ENCODE results near the gene KRT33A. TPM values are rescaled to one million over a fixed set of nuclear protein-coding genes. Genes with fewer than 3 reads are reported as not detected.
"Not testable (repeated sequence)": the region's sequence is repeated elsewhere in the genome, so short reads cannot be mapped to it uniquely, and the experiment has no call there.

The KRT33A gene
- total and polyA plus RNA-seq, 7 experiments from 2014 or later, result not detected

DNA sequence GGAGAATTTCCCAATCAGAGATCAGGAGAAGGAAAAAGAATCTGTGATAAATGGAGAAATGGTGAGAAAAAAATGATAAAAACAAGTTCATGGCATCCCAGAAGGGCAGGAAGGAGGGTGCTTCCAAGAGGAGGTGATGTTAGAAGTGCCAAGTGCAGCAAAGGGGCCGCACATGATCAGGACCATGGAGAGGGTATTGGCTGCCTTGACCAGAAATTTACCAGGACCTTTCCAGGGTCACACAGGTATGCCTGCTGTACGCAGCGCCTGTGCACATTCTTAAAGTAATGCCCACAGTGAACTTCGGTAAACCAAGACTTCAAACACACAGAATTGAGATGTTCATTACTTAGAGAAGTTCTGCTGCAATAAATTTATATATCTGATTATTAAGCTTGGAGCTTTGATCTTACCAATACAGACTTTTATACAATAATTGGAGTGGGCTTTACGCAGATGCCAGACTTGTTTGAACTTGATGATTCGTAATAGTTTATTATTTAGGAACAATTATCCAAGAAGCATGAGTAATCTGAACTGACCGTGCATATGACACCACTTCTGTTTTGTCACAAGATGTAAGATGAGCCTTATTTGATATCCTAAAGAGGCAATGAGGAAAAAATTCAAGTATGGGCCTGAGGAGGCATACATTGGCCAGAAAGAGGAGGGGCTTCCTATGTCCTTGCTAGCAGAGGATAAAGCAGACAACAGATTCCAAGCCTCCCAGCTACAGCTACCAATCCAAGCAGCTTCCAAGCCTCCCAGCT, 2.2 kb upstream of the KRT33A start:
- POLR2A ChIA-PET, result interaction anchor here (1.2 kb wide), 2 partner anchors 11 to 15 kb away, joined by 3 read pairs; no protein-coding TSS in a partner anchor

DNA sequence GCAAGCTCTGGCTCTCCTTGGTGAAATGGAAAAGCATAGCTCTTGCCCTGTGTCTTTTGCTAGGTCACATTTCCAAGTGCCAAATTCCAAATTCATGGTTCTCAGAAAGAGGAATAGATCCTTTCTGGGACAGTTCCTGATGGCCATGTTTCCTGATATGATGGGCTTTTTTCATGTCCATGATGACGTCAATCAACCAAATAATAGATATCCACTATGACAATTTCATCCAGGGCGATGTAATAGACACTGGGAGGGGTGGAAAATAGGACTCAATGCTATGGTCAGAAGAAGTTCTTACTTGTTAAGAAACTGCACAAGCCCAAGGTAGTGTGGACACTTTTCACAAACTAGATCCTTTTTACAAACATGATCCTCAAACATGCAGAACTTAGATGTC, 549 bp upstream of the KRT33A start:
- peaks cover 0 to 10% of the 10 kb centered on the region in 2 donors for H3K4me1 ChIP-seq (ENCODE audit: control insufficient read depth in 2 of 2, insufficient read depth in 2 of 2, low read length in 2 of 2)
- no peak overlapping the region for H3K4me3 ChIP-seq (ENCODE audit: low read length)
- Mint-ChIP-seq H3K4me1 (peaks cover 4 to 28% (median 16%) of the 10 kb centered on the region in 7 donors), H3K36me3 (peaks cover 0 to 4% (median 0%) of the 10 kb centered on the region in 5 donors), H3K27me3 (peaks cover 0 to 30% (median 0%) of the 10 kb centered on the region in 5 donors), H3K9me3 (peaks cover 0 to 8% (median 2%) of the 10 kb centered on the region in 11 donors), H3K4me3 (peak overlapping the region in 1 of 10 donors; percentile 9), H3K27ac (peak overlapping the region in 1 of 9 donors; percentile 16)
- ATAC-seq, result no peak
- CTCF ChIA-PET, result interaction anchor here (0.6 to 1.3 kb wide), 2 partner anchors 29 to 297 kb away, joined by 3 to 6 read pairs; no protein-coding TSS in a partner anchor
- no peak for DNase-seq
- POLR2A ChIA-PET, result interaction anchor here (1.2 to 2.3 kb wide), 2 partner anchors 10 to 14 kb away, joined by 3 to 10 read pairs; no protein-coding TSS in a partner anchor
- no peak overlapping the region for H3K27ac ChIP-seq (ENCODE audit: low read depth, low read length)
- no peaks in the 10 kb centered on the region for H3K36me3 ChIP-seq (ENCODE audit: control insufficient read depth in 2 of 3, insufficient read depth in 3 of 3, low read length in 3 of 3)
- no peaks in the 10 kb centered on the region for H3K9me3 ChIP-seq (ENCODE audit: control insufficient read depth in 2 of 3, low read length in 3 of 3)
- no peaks in the 10 kb centered on the region for H3K27me3 ChIP-seq (ENCODE audit: control insufficient read depth in 2 of 2, insufficient read depth in 2 of 2, low read length in 2 of 2)
- intact Hi-C loops (cut with micrococcal nuclease), result no loop called here

More for the DNA sequence above, 2.2 kb upstream of the KRT33A start:
- Histone ChIP-seq H3K27ac (ENCODE audit: low read depth, low read length) (no peak overlapping the region), H3K36me3 (ENCODE audit: control insufficient read depth in 2 of 3, insufficient read depth in 3 of 3, low read length in 3 of 3) (no peaks in the 10 kb centered on the region), H3K27me3 (ENCODE audit: control insufficient read depth in 2 of 2, insufficient read depth in 2 of 2, low read length in 2 of 2) (no peaks in the 10 kb centered on the region), H3K4me3 (ENCODE audit: low read length) (no peak overlapping the region), H3K4me1 (ENCODE audit: control insufficient read depth in 2 of 2, insufficient read depth in 2 of 2, low read length in 2 of 2) (peaks cover 0 to 10% of the 10 kb centered on the region in 2 donors), H3K9me3 (ENCODE audit: control insufficient read depth in 2 of 3, low read length in 3 of 3) (no peaks in the 10 kb centered on the region)
- DNase-seq, result no peak
- CTCF ChIA-PET, result interaction anchor here (1.4 kb wide), 1 partner anchor 12 kb away, joined by 3 read pairs; no protein-coding TSS in a partner anchor
- Mint-ChIP-seq H3K9me3 (peaks cover 0 to 8% (median 5%) of the 10 kb centered on the region in 11 donors), H3K4me3 (no peak overlapping the region), H3K27me3 (peaks cover 0 to 38% (median 0%) of the 10 kb centered on the region in 5 donors), H3K36me3 (peaks cover 0 to 7% (median 0%) of the 10 kb centered on the region in 5 donors), H3K4me1 (peaks cover 4 to 27% (median 16%) of the 10 kb centered on the region in 7 donors), H3K27ac (peak overlapping the region in 2 of 9 donors; percentile 4 to 13)
- intact Hi-C loops (cut with micrococcal nuclease), result no loop called here
- no peak for ATAC-seq

DNA sequence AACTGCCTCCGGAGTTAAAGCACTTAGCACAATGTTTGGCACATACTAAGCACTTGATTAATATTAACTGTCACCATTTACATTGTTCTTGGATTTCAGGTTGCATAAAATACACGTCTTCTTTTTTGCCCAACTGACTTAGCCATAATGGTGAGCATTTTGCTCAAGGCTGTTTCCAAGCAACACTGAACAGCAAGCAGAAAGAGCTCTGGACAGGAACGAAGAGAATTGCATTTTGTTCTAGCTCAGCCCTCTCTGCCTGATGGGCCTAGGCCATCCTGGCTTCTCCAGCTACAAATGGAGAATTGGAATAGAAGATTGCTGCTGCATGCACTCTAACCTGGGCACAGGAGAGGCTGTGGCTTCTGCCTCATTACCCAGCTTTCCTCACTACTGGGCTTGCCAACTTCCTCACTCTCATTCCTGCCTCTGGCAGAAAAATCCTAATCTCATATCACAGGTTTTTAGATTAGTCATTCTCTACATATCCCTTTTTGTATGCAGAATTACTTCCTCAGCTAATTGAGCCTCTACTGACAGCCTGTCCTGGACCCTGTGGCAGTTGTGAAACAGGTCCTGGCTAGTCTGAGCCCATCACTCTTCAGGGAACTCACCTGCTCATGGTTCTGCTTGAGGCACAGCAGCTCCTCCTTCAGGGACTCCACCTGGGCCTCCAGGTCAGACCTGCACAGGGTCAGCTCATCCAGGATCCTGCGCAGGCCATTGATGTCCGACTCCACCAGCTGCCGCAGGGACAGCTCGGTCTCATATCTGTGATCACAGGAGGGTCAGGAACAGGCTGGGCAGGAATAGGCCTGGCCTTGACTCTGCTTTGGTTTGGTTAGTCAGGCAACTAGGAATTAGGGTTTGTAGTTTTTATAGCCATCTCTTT, 2.5 kb downstream of the KRT33A start:
- Mint-ChIP-seq H3K4me3 (no peak overlapping the region), H3K27ac (peak overlapping the region in 2 of 9 donors; percentile 14 to 17)
- H3K4me1 ChIP-seq (ENCODE audit: control insufficient read depth in 2 of 2, insufficient read depth in 2 of 2, low read length in 2 of 2), result peaks cover 0 to 14% of the 10 kb centered on the region in 2 donors

DNA sequence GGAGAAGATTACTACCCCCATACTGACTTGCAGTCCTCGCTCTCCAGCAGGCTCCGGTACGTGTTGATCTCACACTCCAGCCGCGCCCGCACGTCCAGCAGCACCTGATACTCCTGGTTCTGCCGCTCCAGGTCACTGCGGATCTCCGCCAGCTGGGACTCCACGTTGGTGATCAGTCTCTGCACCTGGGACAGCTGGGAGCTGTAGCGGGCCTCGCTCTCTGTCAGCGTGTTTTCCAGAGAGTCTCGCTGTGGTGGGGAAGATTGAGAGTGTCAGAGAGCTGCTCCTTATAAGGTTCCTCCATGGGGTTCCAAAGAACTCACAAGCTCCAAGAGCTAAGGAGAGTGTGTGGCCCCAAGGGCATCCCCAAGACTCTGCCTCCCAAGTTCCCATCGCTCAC, 4.2 kb downstream of the KRT33A start:
- intact Hi-C loops (cut with micrococcal nuclease); H3K27me3 ChIP-seq (ENCODE audit: control insufficient read depth in 2 of 2, insufficient read depth in 2 of 2, low read length in 2 of 2); H3K27ac ChIP-seq (ENCODE audit: low read depth, low read length); ATAC-seq; H3K4me3 Mint-ChIP-seq; CTCF ChIA-PET; DNase-seq; H3K4me3 ChIP-seq (ENCODE audit: low read length); H3K36me3 ChIP-seq (ENCODE audit: control insufficient read depth in 2 of 3, insufficient read depth in 3 of 3, low read length in 3 of 3); H3K27ac Mint-ChIP-seq: not testable (repeated sequence)
- POLR2A ChIA-PET, result interaction anchor here (0.6 kb wide), 1 partner anchor 202 kb away, joined by 3 read pairs; no protein-coding TSS in a partner anchor
- peaks cover 0 to 20% (median 0%) of the 10 kb centered on the region in 5 donors for H3K27me3 Mint-ChIP-seq
- peaks cover 4 to 20% (median 11%) of the 10 kb centered on the region in 5 donors for H3K36me3 Mint-ChIP-seq
- H3K4me1 Mint-ChIP-seq, result peaks cover 13 to 52% (median 34%) of the 10 kb centered on the region in 7 donors
- peaks cover 0 to 13% (median 5%) of the 10 kb centered on the region in 3 experiments for H3K9me3 ChIP-seq (ENCODE audit: control insufficient read depth in 2 of 3, low read length in 3 of 3)
- H3K4me1 ChIP-seq (ENCODE audit: control insufficient read depth in 2 of 2, insufficient read depth in 2 of 2, low read length in 2 of 2), result peaks cover 16 to 21% of the 10 kb centered on the region in 2 donors
- H3K9me3 Mint-ChIP-seq, result peaks cover 0 to 28% (median 10%) of the 10 kb centered on the region in 11 donors

More for the DNA sequence above, 2.5 kb downstream of the KRT33A start:
- Histone ChIP-seq H3K27ac (ENCODE audit: low read depth, low read length) (no peak overlapping the region), H3K9me3 (ENCODE audit: control insufficient read depth in 2 of 3, low read length in 3 of 3) (peaks cover 0 to 3% (median 0%) of the 10 kb centered on the region in 3 experiments), H3K36me3 (ENCODE audit: control insufficient read depth in 2 of 3, insufficient read depth in 3 of 3, low read length in 3 of 3) (no peaks in the 10 kb centered on the region), H3K27me3 (ENCODE audit: control insufficient read depth in 2 of 2, insufficient read depth in 2 of 2, low read length in 2 of 2) (no peaks in the 10 kb centered on the region), H3K4me3 (ENCODE audit: low read length) (no peak overlapping the region)
- intact Hi-C loops (cut with micrococcal nuclease), result no loop called here
- ChIA-PET POLR2A (interaction anchor here (0.6 to 1.7 kb wide), 6 partner anchors 8 to 26 kb away, joined by 3 to 4 read pairs (median 4); no protein-coding TSS in a partner anchor), CTCF (interaction anchor here (1.3 kb wide), 1 partner anchor 25 kb away, joined by 7 read pairs; no protein-coding TSS in a partner anchor)
- ATAC-seq (no peak), DNase-seq (no peak)
- H3K36me3 Mint-ChIP-seq, result peaks cover 1 to 13% (median 8%) of the 10 kb centered on the region in 5 donors
- peaks cover 7 to 46% (median 26%) of the 10 kb centered on the region in 7 donors for H3K4me1 Mint-ChIP-seq
- peaks cover 0 to 29% (median 0%) of the 10 kb centered on the region in 5 donors for H3K27me3 Mint-ChIP-seq
- H3K9me3 Mint-ChIP-seq, result peaks cover 3 to 12% (median 5%) of the 10 kb centered on the region in 11 donors

DNA sequence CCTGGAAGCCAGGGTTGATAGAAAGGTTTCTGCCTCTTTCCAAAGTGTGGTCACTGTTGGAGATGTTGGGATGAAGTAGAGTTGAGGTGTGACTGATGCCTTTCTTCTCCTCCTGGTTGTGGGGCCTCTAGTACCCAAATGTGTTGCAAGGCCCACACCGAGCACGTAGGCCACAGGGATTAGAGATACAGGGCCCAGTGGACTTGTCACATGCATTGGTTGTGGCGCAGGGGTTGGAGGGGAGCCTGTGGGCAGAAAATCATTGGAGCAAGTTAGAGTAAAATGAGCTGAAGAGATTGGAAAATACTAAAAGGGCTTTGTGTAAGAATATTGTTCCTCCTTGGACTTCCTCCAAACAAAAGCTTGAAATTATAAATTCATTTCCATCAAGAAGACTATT, 4.6 kb downstream of the KRT33A start:
- H3K27ac Mint-ChIP-seq, result peak overlapping the region in 1 of 9 donors; percentile 23
- DNase-seq (no peak), ATAC-seq (no peak)
- H3K4me3 Mint-ChIP-seq, result no peak overlapping the region
- H3K36me3 Mint-ChIP-seq, result peaks cover 4 to 20% (median 11%) of the 10 kb centered on the region in 5 donors
- Histone ChIP-seq H3K4me3 (ENCODE audit: low read length) (no peak overlapping the region), H3K36me3 (ENCODE audit: control insufficient read depth in 2 of 3, insufficient read depth in 3 of 3, low read length in 3 of 3) (no peaks in the 10 kb centered on the region), H3K27me3 (ENCODE audit: control insufficient read depth in 2 of 2, insufficient read depth in 2 of 2, low read length in 2 of 2) (no peaks in the 10 kb centered on the region), H3K27ac (ENCODE audit: low read depth, low read length) (no peak overlapping the region), H3K9me3 (ENCODE audit: control insufficient read depth in 2 of 3, low read length in 3 of 3) (peaks cover 0 to 13% (median 5%) of the 10 kb centered on the region in 3 experiments), H3K4me1 (ENCODE audit: control insufficient read depth in 2 of 2, insufficient read depth in 2 of 2, low read length in 2 of 2) (peaks cover 20 to 24% of the 10 kb centered on the region in 2 donors)
- H3K9me3 Mint-ChIP-seq, result peaks cover 0 to 29% (median 10%) of the 10 kb centered on the region in 11 donors
- intact Hi-C loops (cut with micrococcal nuclease), result no loop called here
- H3K27me3 Mint-ChIP-seq, result peaks cover 0 to 20% (median 0%) of the 10 kb centered on the region in 5 donors
- ChIA-PET CTCF (no interaction called here), POLR2A (interaction anchor here (0.6 to 0.7 kb wide), 2 partner anchors 17 to 203 kb away, joined by 3 read pairs; no protein-coding TSS in a partner anchor)
- peaks cover 11 to 52% (median 34%) of the 10 kb centered on the region in 7 donors for H3K4me1 Mint-ChIP-seq

All from naive thymus-derived CD4-positive, alpha-beta T cell (primary cell).